Stimulated activated naive CD4-positive, alpha-beta T cell (primary cell): Measurements from ENCODE around the gene RBCK1.
"Not testable (repeated sequence)": the region's sequence is repeated elsewhere in the genome, so short reads cannot be mapped to it uniquely, and the experiment has no call there.

ENCODE experiments used
- DNase-seq, 6 experiments: peaks; one replicate each; lab custom pipeline; 2025; lab: John Stamatoyannopoulos, UW

Gene RBCK1

GRCh38 chr20:472889-473292, 64.8 kb downstream of the RBCK1 start:
- no peak for DNase-seq

DNA sequence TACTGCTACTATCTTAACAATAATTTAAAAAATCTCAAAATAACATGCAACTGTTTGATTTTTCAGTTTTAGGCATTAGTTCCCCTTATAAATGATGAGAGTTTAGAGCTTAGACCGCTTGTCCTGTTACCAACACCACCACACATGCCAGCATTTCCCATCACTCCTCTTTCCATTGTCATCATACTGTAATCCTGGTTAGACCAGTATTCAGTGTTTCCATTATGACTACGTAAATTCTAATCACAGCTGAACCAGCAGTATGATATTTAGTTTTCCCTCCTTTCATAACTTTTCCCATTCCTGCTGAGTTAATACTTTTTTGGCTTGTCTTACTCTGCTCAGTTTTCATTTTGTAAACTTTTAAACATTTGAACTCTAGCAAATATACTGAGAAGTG, 66.5 kb downstream of the RBCK1 start:
- DNase-seq = no peak

DNA sequence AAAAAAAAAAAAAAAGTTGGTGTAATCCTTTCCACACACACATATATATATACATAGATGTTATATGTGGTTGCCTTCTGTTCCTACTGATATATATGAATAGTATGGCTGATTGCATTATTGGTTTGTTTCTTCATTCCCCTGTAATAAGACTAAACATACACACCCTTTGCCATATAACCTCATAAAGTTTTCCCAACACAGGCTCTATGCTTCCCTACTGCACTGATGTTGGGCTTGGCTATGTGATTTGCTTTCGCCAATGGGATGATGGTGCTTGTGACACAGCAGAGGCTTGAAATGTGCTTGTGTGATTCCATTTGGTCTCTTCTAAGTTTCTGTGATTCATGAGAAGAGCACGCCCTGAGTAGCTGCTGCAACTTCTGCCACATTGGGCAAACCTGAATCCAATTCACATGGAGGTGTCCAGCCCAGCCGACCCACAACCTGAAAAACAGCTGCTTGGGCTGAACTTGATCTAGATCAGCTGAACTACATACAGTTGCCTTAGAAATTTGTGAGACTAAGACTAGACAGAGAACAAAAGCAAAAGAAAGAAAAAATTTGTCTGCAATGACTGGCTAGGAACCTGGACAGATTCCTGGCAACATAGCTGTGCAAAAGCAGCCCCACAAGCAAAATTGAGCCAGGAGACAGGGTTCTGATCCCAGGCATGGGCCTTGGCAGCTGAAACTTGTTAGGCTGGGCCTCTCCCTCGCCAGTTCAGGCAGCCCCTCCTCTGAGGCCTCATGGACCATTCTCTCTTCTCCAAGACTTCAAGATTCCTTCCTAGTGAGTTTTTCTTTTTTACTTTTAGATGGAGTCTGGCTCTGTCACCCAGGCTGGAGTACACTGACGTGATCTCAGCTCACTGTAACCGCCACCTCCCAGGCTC, 67.6 kb downstream of the RBCK1 start:
- no peak for DNase-seq

DNA sequence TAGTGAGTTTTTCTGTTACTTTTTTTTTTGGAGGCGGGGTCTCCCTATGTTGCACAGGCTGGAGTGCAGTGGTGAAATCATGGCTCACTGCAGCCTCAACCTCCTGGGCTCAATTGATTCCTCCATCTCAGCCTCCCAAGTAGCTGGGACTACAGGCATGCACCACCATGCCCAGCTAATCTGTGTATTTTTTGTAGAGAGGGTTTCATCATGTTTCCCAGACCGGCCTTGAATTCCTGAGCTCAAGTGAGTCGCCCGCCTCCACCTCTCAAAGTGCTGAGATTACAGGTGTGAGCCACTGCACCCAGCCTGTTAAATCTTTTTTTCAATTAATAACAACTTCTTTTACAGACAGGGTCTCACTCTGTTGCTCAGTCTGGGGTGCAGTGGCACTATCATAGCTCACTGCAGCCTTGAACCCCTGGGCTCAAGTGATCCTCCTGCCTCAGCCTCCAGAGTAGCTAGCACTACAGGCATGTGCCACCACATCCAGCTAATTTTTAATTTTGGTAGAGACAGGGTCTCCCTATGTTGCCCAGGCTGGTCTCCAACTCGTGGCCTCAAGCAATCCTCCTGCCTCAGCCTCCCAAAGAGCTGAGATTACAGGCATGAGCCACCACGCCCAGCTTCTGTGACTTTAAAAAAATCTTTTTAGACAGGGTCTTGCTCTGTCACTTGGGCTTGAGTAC, 68.6 kb downstream of the RBCK1 start:
- DNase-seq = not testable (repeated sequence)

- no peak for DNase-seq
Measured at GRCh38 chr20:478010-478948, 70.2 kb downstream of the RBCK1 start.

- DNase-seq = peak in 4 of 6 experiments; percentile 4 to 73 (median 58)
Measured at GRCh38 chr20:478949-479429, 70.9 kb downstream of the RBCK1 start.

DNA sequence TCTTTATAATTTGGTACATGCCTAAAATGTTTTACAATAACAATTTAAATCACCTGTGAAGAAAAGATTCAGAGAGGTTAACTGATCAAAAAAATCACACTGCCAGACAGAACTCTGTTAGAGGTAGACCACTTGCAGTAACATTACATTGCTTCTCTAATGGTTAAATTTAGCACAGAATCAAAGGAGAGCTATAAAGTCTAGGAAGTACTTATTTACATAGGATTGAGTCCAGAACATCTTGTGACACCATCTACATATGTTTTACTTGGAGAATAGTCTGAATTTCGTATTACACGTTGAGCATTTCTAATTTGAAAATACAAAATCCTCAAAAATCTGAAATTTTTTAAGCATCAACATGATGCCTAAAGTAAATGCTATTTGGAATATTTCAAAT, 71.4 kb downstream of the RBCK1 start:
- DNase-seq = no peak

GRCh38 chr20:480044-480443, 71.9 kb downstream of the RBCK1 start:
- DNase-seq = no peak

GRCh38 chr20:481167-481566, 73.1 kb downstream of the RBCK1 start:
- DNase-seq = peak in 1 of 6 experiments; percentile 13
